GM19438 (cell line): Measurements from ENCODE around the gene EPB42.
"Not testable (repeated sequence)": the region's sequence is repeated elsewhere in the genome, so short reads cannot be mapped to it uniquely, and the experiment has no call there.

Source experiments
- ATAC-seq: cut with Tn5 transposase; IDR thresholded peaks from one replicate; pipeline ENCODE4 v1.9.1; 2021; ENCODE audit warnings: low read depth; ENCODE audit not compliant: unreplicated experiment

The EPB42 gene

GRCh38 chr15:43213466-43213865 lies 7.4 kb downstream of the EPB42 start:
- no peak for ATAC-seq

DNA sequence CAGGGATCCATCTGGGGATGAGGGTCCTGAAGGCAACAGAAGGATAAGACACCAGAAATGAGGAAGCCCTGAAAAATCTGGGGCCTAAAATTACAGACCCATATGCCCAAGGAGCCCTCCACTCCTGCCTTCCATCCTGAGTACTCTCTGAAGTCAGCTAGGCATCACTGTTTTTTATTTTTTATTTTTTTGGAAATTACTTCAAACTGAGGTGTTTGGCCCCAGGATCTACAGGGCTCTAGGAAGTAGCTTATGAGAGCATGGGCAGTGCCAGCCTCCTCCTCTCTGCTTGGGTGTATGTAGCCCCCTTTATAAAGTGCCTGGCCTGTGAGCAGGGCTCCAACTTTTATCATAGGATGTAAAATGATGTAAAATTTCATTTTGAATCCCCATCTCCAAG lies 7.9 kb downstream of the EPB42 start:
- ATAC-seq: no peak

- ATAC-seq: no peak
These were observed 8.5 kb downstream of the EPB42 start for GRCh38 chr15:43212299-43212698.

DNA sequence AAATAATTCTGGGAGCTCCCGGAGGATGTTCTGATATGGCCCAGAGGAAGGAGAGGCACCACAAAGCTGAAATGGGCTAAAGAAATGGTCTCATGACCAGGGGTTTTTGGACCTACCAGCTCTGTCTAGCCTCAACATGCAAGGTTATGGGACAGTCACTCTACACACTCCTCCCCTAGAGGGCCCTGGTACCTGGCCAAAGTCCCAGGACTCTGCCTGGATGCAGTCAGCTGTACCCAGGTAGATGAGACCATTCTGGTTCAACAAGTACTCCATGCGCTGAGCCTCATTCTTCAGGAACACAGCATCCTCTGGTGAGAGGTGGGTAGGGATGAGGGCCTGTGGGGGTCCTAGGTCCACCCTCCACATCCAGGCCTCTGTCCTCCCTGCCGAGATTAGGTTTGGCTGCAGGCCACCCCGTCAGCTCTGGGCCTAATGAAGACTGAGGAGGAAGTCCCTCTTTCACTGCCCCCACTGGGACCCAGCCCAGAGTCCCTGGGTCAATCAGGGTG lies 9.5 kb downstream of the EPB42 start:
- no peak for ATAC-seq

DNA sequence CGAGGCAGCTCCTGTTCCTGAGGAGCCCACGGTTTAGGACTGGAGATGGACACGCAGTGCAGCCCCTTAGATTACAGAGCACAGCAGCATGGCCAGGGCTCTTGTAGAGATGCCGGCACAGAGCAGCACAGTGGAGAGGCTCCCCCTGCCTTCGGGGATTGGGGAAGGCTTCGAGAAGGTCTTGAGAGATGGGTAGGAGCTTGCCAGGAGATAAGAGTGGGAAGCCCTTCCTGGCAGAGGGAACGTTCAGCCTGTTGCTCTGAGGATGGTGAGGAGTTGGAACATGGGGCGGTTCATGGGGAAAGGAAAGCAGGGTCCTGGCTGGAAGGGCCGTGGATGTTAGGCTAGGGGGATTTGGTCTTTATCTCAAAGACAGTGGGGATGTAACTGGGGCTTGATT lies 10.0 kb downstream of the EPB42 start:
- ATAC-seq: no peak

DNA sequence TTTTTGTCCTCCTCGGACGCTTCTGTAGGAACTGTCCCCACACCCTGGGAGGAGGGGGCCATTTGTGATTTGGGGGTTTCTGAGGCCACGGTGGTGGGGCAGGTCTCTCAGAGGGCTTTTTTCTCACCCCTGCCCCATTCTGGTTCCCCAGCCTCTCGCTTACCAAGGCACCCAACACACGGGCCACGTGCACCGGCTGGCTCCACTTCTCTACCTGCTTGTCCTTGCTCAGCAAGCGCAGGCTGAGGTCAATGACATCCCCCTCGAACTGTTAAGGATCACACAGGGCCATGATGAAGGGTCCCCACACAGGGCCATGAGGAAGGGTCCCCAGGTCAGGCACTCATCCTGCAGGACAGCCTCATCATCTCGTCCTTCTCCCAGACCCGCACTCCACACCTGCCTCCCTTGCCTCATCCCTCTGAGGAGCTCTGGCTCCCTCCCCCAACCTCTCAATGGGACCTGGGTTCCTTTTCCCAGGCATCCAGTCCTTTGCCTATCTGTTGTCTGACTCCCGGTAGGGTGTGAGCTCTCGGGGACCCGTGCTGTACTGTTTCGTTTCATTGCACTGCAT lies 10.6 kb downstream of the EPB42 start:
- no peak for ATAC-seq

- ATAC-seq: no peak
These were observed 11.6 kb downstream of the EPB42 start for GRCh38 chr15:43209059-43209824.

GRCh38 chr15:43208052-43209002 lies 12.5 kb downstream of the EPB42 start:
- ATAC-seq: no peak

- no peak for ATAC-seq
These were observed 13.8 kb downstream of the EPB42 start for GRCh38 chr15:43207024-43207423.

DNA sequence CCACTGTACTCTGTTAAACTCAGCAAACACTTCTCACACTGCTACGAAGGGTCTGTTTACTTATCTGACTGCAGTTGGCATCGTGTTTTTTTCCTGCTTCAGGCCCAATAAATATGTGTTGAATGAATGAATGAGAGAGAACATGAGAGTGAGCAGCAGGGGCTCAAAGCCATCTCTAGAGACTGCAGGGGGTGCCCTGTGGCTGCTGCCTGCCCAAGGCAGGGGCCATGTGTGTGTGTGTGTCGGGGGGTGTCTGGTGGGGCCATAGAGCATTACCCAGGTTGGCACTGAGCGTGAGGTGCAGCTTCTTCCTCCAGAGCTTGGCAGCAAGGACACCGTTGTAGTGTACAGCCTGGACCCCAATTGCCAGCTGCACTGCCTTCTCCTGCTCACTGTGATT lies 14.8 kb downstream of the EPB42 start:
- ATAC-seq: no peak

- ATAC-seq: no peak
These were observed 16.6 kb downstream of the EPB42 start for GRCh38 chr15:43204016-43204901.

DNA sequence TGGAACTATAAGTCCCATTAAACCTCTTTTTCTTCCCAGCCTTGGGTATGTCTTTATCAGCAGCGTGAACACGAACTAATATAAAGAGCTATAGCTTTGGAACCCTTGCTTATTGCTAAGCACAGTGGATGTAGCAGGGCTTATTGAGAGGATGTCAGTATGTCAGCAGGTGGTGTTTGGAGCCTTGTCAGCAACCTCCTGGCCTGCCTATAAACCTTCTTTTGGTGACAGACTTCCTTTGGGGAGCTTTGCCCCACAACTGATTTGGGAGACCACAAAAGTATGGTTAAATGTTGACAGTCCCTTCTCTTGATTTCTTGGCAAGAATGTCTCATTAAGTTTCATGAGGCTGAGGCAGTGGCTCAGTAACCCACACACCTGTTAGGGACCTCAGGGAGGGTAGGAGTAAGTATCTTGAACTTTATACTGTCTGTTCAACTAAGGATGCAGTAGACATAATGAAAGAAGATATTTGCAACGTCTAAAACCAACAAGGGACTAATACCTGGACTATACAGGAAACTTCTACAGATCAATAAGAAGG lies 20.8 kb downstream of the EPB42 start:
- no peak for ATAC-seq

DNA sequence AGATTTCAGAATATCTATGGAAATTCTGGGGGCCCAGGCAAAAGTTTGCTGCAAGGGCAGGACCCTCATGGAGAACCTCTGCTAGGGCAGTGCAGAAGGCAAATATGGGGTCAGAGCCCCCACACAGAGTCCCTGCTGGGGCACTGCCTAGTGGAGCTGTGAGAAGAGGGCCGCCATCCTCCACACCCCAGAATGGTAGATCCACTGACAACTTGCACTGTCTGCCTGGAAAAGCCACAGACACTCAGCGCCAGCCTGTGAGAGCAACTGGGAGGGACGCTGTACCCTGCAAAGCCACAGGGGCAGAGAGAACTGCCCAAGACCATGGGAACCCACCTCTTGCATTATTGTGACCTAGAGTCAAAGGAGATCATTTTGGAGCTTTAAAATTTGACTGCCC lies 21.8 kb downstream of the EPB42 start:
- ATAC-seq: no peak

GRCh38 chr15:43198556-43198955 lies 22.3 kb downstream of the EPB42 start:
- not testable (repeated sequence) for ATAC-seq

- not testable (repeated sequence) for ATAC-seq
These were observed 23.0 kb downstream of the EPB42 start for GRCh38 chr15:43197773-43198172.

GRCh38 chr15:43196760-43197548 lies 23.9 kb downstream of the EPB42 start:
- ATAC-seq: no peak

- no peak for ATAC-seq
These were observed 26.0 kb downstream of the EPB42 start for GRCh38 chr15:43194795-43195194.

GRCh38 chr15:43193710-43194109 lies 27.1 kb downstream of the EPB42 start:
- no peak for ATAC-seq

DNA sequence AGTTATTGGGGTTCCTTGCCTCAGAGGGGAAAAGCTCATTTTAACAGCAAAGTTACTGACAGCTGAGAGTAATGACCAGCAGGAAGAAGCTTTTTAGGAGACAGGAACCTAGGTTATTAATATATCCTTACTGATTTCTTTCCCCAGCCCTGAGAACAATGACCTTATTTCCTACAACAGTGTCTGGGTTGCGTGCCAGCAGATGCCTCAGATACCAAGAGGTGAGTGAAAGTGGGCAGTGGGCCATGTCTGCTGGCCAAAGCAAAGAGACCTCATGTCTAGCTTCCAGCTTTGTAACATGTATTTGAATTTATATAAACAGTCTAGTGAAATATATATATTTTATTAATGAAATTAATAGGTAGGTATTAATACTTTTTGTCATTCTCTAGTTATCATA lies 30.6 kb downstream of the EPB42 start:
- no peak for ATAC-seq
